NCI-H1092 treated with DMSO at 0.1 percent for 48 hours (cell line): ENCODE data around the gene DEPP1.

Experiments used
- DNase-seq: peaks from one replicate; lab custom pipeline; 2025; lab: John Stamatoyannopoulos, UW

The DEPP1 gene

DNA sequence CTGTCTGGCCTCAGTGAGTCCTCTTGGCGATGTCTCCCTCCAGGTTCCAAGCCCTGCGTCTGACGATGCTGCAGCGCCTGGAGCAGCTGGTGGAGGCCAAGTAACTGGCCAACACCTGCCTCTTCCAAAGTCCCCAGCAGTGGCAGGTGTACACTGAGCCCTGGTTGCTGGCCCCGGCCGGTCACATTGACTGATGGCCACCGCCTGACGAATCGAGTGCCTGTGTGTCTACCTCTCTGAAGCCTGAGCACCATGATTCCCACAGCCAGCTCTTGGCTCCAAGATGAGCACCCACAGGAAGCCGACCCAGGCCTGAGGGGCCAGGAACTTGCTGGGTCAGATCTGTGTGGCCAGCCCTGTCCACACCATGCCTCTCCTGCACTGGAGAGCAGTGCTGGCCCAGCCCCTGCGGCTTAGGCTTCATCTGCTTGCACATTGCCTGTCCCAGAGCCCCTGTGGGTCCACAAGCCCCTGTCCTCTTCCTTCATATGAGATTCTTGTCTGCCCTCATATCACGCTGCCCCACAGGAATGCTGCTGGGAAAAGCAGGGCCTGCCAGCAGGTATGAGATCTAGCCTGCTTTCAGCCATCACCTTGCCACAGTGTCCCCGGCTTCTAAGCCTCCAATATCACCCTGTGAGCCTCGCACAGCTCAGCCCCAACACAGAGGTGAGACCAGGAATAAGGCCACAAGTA, 14.8 kb upstream of the DEPP1 start:
- no peak for DNase-seq

DNA sequence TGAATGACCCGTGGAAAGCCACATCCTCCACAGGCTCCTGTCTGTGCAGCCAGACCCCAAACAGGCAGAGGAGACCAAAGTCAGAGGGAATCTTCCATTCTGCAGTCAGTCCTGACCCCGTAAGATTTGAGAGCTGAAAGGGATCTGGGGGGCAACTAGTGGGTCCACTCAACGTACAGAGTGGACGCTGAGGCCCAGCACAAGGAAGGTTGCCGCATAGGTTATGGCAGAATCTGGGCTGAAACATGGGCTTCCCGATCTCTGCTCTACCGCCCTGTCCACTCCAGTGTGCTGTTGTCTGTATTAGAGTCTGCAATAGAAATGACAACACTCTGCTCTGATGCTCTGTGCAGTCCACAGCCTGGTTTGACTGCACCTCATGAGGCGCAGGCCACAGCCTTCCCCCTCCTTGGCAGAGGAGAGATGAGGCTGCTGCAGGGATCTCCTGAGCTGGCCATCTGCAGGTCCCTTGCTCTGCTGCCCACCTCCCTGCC, 14.2 kb upstream of the DEPP1 start:
- no peak for DNase-seq

DNA sequence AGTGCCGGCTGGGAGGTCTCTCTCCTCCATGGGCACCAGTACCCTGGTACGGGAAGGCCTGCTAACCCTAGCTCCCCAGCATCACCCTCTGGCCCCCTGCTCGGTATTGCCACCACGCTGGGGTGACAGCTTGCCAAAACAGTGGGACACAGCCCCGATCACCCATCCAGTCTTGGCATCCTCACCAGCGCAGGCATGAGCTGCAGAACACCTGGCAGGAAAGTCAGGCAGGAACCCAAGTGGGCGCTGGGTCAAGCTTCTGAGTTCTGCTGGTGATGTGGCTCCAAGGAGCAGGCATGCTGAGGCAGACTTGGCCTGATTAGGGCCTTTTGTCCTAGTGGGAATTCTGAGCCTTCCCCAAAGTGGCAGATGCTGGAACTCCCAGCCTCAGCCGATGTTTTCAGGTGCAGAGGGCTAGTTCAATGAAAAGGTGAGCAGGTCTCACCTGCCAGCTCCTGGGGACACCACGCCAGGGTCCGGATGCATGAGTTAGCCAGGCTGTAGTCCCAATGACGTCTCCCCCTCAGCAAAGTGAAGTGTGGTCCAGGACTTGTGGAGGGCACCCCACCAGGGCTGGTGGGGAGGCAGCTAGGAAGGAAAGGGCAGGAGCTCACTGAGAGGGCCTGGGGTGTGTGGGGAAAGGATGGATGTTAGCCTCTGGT, 13.6 kb upstream of the DEPP1 start:
- no peak for DNase-seq

DNA sequence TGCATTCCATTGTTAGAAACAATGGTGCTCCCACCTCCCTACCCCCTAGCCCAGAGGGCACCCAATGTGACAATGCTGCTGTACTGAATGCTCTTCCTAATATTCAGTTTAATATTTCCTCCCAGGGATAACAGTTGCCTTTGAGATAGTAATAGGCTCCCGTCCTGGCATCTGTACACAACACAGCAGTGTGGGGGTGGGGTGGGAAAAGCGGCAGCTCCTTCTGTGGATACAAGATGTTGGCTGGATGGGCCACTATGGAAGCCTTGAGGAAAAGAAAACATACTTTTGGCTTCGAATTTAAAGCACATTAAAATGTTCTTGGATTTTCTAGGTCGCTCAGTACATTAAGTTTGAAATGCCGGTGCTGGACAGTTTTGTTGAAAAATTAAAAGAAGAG, 13.0 kb upstream of the DEPP1 start:
- DNase-seq: no peak

DNA sequence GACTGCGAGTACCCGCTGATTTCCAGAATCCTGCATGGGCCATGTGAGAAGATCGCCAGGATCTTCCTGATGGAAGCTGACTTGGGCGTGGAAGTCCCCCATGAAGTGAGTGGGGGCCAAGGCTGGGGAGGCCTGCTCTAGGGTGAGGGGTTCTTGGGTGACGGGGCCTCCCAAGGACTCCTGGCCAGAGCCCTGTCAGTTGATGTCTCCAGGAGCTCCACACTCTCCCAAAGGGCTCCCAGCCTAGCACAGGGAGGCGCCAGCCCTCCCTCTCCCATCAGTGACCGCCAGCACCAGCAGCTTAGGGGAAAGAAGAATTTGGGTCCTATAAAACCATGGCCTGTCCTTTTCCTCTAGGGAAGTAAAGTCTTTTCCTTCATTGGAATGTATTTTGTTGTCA, 12.4 kb upstream of the DEPP1 start:
- no peak for DNase-seq

DNA sequence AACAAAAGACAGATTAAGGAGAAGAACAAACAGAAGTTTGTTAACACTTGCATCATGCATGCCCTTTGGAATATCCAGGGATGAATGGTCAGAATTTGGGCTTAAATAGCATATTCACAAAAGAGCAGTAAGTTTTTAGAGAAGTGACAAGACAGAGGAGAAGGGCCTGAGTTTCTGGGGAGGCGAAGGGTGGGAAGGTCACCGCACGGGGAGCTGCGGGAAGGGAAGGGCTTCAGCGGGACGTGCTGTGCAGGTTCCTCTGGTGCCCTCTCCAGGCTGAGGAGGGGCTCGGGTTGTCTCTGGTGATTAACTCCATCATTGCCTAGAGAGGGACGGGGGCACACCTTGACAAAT, 11.7 kb upstream of the DEPP1 start:
- DNase-seq: no peak

DNA sequence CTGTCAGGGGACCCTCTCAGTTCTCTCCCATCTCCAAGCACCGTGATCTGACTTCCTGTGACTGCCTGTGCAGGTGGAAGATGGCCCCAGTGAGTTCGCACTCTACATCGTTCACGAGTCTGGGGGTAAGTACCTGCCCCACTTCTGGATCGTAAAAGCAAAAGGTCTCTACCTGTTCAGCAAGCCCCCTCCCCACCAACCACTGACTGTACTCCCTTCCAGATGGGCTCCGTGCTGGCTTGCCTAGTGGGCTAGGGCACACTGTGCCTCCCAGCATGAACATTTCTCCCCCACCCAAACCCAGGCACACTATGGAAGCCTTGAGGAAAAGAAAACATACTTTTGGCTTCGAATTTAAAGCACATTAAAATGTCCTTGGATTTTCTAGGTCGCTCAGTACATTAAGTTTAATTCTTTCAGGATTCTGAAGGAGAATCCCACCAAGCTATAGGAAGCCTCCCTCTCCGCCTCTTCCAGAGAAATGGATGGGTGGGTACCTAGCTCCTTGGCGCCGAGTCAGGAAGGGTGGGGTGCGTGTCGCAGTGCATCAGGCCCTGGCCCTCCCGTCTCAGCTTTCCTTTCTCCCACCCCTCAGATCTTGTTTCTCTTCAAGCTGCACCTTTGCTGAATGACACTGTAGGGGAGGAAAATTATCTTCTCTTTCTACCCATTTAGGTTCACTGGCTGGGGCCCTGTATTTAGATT, 11.1 kb upstream of the DEPP1 start:
- no peak for DNase-seq

DNA sequence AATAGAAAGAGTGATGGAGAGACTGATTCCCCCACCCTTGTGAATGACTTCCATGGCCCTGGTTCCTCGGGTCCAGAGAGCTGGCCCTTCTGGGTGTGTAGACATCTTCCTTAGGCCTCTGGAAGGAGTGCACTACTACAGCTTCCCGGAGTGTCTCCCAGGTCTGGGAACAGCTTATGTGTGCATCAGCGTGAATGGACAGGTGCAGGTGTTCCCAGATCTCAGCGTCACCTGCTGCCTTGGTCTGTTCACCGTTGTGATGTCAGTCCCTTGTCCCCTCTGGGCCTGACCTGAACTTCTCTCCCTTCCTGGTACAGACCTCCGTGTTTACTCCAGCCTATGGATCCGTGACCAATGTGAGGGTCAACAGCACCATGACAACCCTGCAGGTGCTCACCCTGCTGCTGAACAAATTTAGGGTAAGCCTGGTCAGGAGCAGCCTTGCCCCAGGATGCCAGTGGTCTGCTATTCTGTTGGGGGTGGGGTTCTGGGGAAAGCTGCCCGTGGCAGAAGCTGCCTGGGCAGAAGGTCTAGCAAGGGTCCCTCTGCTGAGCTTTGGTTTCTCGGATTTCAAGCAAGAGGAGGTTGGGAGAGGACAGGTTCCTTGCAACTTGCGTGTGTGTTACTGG, 10.5 kb upstream of the DEPP1 start:
- no peak for DNase-seq

DNA sequence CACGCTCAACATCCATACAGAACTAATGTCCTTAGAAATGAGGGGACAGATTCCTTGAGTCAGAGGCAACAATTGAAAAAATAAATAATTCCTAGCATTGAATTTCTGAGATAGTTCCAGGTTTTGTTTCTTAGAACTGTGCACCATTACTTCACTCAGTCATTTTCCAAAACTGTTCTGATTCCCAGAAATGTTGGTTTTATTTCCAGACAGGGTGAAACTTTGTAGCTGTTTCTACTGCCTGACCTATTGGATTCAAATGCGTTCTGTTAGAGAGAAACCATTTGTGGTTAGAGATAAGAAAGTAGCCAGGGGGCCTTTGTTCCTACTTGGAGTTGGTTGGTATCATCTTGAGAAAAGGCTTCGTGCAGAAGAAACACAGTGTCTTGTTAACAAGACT, 8.1 kb upstream of the DEPP1 start:
- DNase-seq: no peak

DNA sequence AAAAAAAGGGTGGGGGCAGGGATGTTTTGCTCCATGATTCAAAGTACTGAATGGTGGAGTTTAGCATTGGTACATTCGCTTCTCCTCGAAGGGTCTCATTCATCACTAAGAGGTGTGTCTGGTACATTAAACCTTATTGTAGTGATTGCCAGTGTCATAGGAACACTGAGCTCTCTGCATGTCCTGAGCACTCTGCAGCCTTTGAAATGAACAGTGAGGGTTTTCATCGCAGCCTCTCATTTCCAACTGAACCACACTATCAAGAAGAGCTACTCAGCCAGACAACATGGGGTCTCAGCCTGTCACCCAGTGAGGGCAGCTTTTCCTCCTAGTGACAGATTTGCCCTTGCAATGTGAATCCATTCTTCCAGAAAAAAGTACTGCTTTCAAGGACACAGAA, 7.6 kb upstream of the DEPP1 start:
- DNase-seq: no peak

DNA sequence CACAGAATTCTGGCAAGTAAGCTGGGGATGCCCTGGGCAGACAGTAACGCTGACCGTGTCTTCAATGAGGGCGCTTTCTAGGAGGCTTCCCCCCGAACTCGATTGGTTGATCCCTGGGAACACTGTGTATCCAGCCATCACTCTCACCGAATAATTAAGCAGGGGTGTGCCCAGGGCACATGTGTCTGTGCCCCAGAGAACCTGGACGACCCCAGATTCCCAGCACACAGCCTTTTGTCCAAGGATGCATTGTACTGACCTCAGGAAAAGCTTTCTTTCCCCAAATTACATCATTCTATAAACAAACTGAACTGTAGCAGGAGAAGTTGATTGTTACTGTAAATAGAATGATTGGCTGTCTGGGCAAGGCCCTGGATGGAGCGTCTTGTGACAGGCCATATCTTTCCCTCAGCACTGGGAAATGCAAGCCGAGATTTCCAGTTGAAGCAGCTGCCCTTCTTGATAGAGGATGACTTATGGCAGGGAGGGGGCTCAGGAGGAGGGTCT, 6.6 kb upstream of the DEPP1 start:
- no peak for DNase-seq

DNA sequence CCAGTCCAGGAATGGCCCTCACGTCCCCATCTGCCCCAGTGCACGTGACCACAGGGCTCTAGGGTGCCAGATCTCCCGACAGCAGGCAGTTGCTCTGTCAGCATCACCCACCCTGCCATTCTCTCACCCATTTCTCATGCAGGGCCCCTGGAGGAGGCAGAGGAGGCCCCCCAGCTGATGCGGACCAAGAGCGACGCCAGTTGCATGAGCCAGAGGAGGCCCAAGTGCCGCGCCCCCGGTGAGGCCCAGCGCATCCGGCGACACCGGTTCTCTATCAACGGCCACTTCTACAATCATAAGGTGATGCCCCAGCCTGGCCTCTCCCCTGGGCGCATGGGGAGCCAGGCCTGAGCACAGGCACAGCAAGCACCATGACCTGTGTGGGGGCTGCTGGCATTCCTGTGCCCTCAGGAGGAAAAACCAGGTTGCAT, 6.1 kb upstream of the DEPP1 start:
- no peak for DNase-seq

DNA sequence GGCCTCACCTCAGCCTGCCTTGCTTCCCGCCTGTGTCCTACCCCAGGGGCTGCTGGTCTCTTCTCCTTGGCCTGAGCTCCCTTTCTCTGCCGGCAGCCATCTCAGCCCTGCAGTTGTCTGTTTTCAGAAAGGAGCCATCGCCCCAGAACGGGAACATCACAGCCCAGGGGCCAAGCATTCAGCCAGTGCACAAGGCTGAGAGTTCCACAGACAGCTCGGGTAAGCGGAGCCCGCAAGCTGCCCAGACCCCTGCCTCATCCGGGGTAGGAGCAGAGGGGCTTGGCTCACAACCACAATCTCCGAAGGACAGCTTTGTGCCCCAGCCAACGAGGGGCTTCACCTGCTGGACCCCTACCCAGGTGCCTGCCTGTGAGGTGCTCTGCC, 5.3 kb upstream of the DEPP1 start:
- DNase-seq: no peak

DNA sequence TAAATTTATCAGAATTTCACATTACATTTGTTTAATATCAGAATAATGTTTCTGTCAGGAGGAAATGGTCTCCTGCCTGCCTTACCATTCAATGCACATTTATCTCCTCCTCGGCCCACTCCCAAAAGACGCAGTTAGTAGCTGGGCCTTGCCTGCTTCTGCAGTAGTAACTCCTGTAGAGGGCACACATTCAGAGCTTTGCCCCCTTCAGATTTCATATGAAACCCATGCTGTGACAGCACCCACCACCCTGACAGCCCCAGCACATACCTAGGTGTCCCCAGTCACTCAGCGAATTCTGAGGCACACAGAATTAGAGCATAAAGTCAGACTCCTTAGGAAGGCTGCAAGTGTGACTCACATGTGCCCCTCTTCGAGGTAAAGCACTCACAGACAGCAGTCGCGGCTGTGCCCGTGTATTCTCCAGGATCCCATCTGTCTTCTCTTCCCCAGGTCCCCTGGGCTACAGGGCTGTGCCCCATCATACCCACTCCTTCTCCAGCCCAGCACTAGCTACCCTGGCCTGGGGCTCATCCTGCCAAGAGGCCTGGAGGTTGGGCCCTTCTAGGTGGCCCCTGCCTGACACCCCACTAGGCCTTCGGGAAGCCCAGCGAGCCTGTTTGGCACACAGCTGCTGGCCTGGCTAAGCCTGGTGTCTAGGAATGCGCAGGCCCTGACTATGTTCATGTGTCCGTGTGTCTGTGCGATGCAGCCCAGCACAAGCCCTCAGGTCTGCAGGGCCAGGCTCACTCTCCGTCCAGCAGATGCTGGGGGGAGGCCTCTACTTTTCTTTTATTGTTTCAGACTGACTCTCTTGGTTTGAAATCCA, 4.7 kb upstream of the DEPP1 start:
- DNase-seq: no peak

DNA sequence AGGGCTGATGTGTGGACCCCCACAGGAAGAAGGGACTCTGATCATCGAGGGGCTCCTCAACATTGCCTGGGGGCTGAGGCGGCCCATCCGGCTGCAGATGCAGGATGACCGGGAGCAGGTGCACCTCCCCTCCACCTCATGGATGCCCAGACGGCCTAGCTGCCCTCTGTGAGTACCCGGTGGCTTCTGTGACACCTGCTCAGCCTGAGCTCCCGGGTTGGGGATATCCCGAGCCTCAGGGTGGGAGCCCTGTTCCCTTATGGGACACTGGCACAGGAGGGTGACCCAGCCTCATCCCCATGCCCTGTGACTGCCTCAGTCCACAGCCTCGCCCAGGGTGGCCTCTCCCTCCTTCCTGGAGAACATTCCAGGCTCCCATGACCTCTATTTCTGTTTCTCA, 3.9 kb upstream of the DEPP1 start:
- DNase-seq: no peak

DNA sequence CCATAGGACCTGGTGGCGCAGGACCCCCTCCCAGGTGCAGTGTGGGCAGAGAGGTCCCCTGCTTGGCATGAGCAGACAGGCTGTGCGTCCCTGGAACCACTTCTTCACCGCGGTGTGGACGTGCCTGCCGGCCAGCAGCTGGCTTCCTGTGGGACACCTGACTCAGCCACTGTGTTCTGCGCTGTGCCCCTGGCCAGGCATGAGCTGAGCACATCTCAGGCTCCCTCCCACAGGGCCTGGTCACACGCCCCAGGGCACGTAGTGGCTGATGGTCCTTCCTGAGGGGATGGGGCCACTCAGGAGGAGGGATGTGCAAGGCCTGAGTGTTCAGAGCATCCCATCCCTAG, 3.5 kb upstream of the DEPP1 start:
- DNase-seq: no peak

DNA sequence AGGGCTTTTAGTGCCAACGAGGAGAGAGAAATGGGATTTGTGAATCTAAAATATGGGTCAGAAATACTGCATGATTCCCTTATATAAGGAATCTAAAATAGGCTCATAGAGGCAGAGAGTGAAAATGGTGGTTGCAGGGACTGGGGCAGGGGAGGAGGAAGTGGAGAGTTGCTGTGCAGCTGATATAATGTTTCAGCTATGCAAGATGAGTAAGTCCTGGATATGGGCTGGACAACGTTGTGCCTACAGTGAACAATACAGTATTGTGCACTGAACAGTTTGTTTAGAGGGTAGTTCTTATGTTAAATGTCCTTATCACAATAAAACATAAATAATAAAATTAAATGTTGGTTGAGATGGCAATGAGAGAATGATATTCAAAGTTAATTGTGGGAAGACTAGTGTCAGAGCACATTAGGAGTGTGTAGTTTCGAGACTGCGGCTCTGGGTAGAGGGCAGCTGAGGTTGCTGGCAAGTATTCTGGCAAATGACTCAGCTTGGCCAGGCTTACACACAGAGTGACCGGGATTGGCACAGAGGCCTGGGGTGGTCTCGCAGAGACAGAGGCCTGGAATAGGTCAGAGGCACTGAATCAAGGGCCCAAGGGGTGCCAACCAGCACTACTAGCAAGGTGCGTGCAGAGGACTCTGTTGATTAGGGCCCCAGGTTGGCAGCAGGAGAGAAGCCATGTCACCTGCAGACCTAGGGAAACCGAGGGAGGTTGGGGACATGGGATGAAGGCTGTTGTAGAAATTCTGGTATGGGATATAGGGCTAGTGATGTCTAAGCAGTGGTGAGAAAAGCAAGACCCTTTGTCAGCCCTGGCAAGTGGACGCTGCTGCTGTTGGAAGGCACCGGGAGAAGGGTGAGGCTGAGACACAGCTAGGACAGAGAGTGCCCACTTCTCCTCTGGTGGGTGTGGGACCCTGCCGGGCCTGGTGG, 2.8 kb upstream of the DEPP1 start:
- no peak for DNase-seq

DNA sequence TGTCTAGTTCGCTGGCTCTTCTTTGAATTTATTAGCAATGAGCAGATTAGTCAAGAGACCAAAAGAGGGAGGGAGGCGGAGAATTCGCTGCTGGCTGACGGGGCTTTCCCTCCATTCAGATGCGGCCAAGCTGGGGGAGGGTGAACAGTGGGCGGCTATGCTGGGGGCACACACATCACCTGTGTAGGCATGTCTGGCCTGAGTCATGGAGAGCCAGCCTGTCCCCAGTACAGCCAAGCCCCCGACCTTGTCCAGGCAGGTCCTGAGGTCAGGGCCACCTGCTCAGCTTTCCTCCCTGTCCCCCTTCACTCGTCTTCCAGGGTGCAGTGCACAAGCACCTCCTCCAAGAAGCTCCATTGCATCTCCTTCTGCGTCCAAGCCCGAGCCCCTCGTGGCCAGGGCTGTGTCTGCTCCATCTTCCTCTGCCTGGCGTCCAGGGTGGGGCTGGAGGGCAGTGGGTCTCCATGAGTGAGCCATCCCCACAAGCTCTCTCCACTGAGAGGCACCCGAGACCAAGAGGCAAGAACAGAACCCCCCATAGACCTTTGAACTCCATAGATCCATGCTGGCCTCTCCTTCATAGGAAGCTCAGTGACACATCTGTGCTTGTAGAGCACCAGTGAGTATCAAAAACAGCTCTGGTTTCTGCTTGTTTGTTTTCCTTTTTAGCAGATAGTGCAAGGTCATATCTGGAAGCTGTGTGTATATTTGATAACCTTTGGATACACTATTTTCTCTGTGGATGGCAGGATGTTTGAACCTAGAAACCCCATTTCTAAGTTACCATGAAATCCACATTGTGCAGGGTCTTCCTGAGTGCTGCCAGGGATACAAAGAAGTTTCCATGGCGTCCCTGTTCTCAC, 1.9 kb upstream of the DEPP1 start:
- no peak for DNase-seq

DNA sequence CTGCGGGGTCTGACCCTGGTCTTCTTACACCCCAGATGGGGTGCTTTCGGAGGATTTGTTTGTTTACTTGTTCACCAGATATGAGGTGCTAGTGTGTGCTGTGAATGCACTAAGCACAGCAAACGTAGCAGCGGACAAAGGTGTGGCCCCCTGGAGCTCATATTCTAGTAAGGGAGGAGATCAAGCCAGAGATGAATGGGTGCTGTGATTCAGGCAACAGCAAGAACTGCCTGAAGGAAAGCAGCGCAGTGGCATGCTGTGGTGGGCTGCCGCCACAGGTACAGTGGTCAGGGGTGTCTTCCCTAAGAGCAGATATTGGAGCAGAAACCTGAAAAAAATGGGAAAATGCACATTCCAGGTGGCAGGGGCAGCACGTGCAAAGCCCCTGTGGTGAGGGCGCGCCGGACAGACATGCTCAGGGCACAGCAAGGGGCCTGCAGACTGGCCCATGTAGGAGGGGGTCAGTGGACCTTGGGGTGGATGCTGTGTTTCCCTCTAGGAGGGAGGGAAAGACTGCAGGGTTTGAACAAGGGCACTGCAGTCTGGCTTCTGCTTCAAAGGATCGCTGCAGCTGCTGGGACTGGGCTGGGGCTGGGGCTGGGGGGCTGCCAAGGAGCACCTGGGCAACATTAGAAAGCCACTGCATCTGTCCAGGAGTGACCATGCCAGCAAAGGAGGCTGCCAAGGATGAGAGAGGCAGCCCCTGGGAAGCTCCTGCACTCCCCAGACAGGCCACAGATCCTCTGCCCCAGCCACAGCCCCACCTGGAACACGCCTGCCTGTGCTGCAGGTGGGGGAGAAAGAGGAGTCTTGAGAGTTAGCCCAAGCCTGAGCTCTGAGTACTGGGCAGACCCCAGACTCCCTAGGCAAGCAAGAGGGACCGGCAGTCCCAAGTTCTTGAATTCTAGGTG, 927 bp upstream of the DEPP1 start:
- no peak for DNase-seq
